D721Med (cell line): ENCODE measurements around the gene NOTUM.

ENCODE experiments used
- DNase-seq: peaks from one replicate; pipeline ENCODE4 v3.0.0; 2011; ENCODE audit warnings: low spot score; ENCODE audit not compliant: insufficient read length
- FAIRE-seq: peaks from 2 replicates; lab custom pipeline; 2011; peaks lifted over from hg19 to GRCh38; lab: Jason Lieb, UNC
- CTCF ChIP-seq: IDR thresholded peaks from 2 replicates; pipeline ENCODE4 v1.5.1; 2012; ENCODE audit warnings: mild to moderate bottlenecking, control low read depth; ENCODE audit not compliant: insufficient read depth; ENCODE audit errors: missing control alignments

NOTUM gene

DNA sequence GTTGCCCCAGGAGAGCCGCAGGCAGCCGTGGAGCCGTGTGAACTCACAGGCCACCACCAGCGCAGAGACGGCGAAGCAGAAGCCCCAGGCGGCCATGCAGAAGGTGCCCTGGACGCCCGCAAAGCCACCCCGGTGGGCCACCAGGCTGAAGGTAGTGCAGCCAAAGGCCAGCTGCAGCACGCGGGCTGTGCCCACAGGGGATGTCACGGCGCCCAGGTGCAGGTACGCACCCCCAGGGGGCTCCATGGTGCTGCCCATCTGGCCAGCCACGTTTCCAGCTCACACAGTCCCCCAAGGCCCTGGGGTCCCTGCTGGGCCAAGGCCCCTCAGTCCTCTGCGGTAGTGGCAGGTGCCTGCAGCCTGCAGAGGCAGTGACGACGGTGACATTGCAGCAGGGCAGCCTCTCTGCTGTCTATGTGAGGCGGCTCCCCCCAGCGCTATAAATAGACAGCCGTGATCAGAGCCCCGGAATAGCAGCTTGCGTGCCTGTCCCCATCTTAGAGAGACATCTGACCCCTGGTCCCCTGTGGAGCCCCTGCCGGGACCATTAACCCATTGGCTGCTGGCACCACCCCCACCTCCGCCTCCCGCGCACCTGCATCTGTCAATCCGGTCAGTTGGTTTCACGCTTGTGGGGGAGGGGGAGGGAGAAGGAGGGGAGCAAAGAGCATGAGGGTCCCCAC is 19.4 kb downstream of the NOTUM start:
- no peak for TF ChIP-seq CTCF
- no peak for DNase-seq

GRCh38 chr17:81940538-81941483 is 20.2 kb downstream of the NOTUM start:
- DNase-seq (no peak), FAIRE-seq (no peak)
- no peak for TF ChIP-seq CTCF

More for the DNA sequence above, 19.4 kb downstream of the NOTUM start:
- FAIRE-seq = no peak

GRCh38 chr17:81939881-81940385 is 21.1 kb downstream of the NOTUM start:
- FAIRE-seq (no peak), DNase-seq (no peak)
- no peak for TF ChIP-seq CTCF

DNA sequence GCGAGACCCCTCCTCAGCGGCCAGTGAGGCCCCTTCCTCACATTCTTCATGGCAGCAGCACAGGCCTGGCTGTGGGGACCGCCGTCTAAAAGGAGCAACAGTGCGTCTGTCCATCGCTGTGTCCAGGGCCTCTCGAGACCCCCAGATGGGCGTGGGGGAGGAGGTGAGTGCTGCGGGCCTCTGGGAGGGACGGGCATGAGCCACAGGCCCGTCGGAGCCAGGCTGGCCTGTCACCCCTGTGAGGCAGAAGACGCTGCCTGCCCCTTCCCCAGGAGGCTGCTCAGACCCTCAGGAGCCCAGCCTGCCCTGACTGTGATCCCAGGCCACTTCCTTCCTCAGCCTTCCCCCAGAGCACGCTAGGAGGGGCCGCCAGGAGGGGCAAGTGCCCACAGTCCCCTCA is 21.8 kb downstream of the NOTUM start:
- FAIRE-seq (no peak), DNase-seq (no peak)
- no peak for TF ChIP-seq CTCF

- DNase-seq = no peak
- no peak for FAIRE-seq
- no peak for TF ChIP-seq CTCF
Measured at GRCh38 chr17:81935709-81936084, 25.3 kb downstream of the NOTUM start.

GRCh38 chr17:81934850-81935708 is 25.9 kb downstream of the NOTUM start:
- DNase-seq (no peak), FAIRE-seq (no peak)
- TF ChIP-seq CTCF = no peak
